Activated naive CD8-positive, alpha-beta T cell treated with anti-CD3 and anti-CD28 coated beads, Interleukin-2, amount 50 U/mL, for 24 hours (primary cell): Measurements from ENCODE around the gene SCG5.

Experiments used
- ATAC-seq: fragments of 150-1000 bp; cut with Tn5 transposase; one replicate; pipeline ENCODE4 v1.10.0; 2021
- DNase-seq: peaks from one replicate; pipeline ENCODE4 v3.0.0; 2021
- H3K27ac Mint-ChIP-seq: one replicate; pipeline ENCODE4 v1.8.0; 2021; ENCODE audit warnings: mild to moderate bottlenecking, mixed read lengths
- H3K27me3 Mint-ChIP-seq: one replicate; pipeline ENCODE4 v1.8.0; 2021; ENCODE audit warnings: mixed read lengths
- H3K36me3 Mint-ChIP-seq: one replicate; pipeline ENCODE4 v1.8.0; 2021; ENCODE audit warnings: low read depth, mixed read lengths
- H3K4me1 Mint-ChIP-seq: one replicate; pipeline ENCODE4 v1.8.0; 2021; ENCODE audit warnings: mixed read lengths
- H3K4me3 Mint-ChIP-seq: one replicate; pipeline ENCODE4 v1.8.0; 2021; ENCODE audit warnings: mild to moderate bottlenecking, moderate library complexity, mixed read lengths
- H3K9me3 Mint-ChIP-seq: one replicate; pipeline ENCODE4 v1.8.0; 2021; ENCODE audit warnings: mixed read lengths

The SCG5 gene

DNA sequence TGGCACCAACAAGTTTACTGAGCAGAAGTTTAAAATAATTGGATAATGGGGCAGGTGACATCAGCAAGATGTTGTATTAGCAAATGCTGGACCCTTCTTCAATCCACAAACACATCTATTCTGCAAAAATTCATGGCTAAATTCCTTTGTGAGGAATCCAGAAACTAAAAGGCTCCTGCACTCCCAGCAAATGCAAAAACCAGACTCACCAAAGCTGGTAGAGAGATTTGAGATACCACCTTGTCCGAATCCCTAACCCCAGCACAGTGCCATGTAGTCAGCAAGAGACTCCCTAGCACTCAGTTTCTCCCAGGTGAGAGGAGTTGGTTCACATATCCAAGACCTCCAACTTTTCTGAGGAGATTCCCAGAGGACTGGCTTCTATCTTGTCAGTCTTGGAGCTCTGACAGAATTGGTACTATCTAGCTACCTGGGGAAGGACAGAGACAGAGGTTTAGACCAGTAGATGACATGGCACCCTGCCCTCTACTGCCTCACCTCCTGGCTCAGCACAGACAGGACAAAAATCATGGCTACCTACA, 98.1 kb downstream of the SCG5 start:
- no peak overlapping the region for H3K27ac Mint-ChIP-seq
- H3K27me3 Mint-ChIP-seq, result peaks cover 21% of the 10 kb centered on the region
- no peak overlapping the region for H3K4me3 Mint-ChIP-seq
- peaks cover 12% of the 10 kb centered on the region for H3K9me3 Mint-ChIP-seq
- no peak for DNase-seq
- no peaks in the 10 kb centered on the region for H3K36me3 Mint-ChIP-seq
- ATAC-seq, result no peak
- no peaks in the 10 kb centered on the region for H3K4me1 Mint-ChIP-seq

DNA sequence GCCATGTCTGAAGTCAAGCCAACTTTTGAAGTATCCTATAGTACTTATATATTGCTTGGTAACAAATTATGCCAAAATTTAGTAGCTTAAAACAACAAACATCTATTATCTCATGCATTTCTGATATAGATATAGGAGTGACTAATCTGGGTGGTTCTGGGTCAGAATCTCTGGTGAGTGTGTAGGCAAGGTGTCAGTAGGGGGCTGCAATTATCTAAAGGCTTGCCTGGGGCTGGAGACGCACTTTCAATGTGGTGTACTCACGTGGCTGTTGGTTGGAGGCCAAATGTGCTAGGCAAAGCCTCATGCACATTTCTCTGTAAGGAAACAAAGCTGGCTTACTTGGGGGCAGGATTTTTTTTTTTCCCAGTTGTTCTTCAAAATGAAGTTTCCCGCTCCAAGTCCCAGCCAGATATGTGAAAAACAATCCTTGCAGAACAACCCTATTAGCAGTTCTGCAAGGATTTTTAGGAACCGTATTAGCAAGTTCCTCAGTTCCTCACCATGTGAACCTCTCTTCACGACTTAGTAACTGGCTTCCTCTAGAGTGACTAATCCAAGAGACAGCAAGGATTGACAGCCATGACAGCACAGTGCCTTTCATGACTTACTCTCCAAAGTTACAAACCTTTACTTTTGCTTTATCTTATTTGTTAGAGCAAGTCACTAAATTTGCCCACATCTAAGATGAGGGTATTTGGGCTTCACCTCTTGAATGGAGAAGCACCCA, 102.1 kb downstream of the SCG5 start:
- Mint-ChIP-seq H3K27me3 (peaks cover 14% of the 10 kb centered on the region), H3K4me3 (no peak overlapping the region), H3K9me3 (peaks cover 12% of the 10 kb centered on the region), H3K36me3 (no peaks in the 10 kb centered on the region), H3K4me1 (no peaks in the 10 kb centered on the region), H3K27ac (no peak overlapping the region)
- no peak for DNase-seq
- no peak for ATAC-seq

DNA sequence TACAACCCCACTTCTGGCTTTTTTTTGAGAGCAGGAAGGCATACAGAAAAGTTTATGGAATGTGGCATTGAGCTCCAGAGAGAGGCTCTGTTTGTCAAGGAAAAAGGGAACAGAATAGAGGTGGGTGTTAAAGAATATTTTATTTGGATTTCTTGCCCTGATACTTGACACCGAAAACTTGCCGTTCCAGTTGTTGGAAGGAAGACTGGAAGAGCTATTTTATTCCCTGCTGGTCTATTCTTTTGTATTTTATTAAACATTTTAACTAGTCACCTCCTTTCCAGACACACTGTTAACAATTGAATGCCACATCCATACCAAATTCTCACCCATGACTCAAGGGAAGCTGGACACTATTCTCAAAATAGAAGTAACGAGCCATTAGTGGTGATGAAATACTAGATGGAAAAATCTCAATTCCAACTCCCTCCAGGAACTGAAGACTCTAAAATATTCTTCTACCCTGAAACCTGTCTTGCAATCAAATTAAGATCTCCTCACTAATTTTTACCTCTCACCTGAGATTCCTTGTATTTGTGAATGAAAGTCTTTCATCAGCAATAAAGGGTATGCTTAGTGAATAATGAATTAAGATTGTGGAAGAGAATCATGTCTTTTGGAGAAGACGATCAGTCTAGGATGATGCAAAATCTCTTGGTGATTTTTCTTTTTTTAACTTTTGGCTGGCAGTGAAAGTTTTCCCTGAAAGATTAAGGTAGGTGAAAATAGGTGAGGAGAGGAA, 104.8 kb downstream of the SCG5 start:
- Mint-ChIP-seq H3K4me3 (no peak overlapping the region), H3K36me3 (no peaks in the 10 kb centered on the region), H3K27me3 (peaks cover 6% of the 10 kb centered on the region), H3K9me3 (no peaks in the 10 kb centered on the region), H3K27ac (no peak overlapping the region), H3K4me1 (no peaks in the 10 kb centered on the region)
- ATAC-seq (no peak), DNase-seq (no peak)
